GM10266 (cell line): Measurements from ENCODE around the gene TEKTIP1.
"Not testable (repeated sequence)": the region's sequence is repeated elsewhere in the genome, so short reads cannot be mapped to it uniquely, and the experiment has no call there.

Experiments used
- DNase-seq: peaks from one replicate; pipeline ENCODE4 v3.0.0; 2012; ENCODE audit errors: extremely low spot score
- CTCF ChIP-seq: IDR thresholded peaks from 2 replicates; pipeline ENCODE4 v1.5.1; 2012; ENCODE audit warnings: mild to moderate bottlenecking, low read depth; ENCODE audit not compliant: control insufficient read depth, insufficient read depth; ENCODE audit errors: missing control alignments

Gene TEKTIP1

GRCh38 chr19:3577723-3578344 is 38.9 kb downstream of the TEKTIP1 start:
- TF ChIP-seq CTCF, result no peak
- no peak for DNase-seq

- no peak for DNase-seq
- TF ChIP-seq CTCF, result no peak
Observed at GRCh38 chr19:3578390-3578789, 39.4 kb downstream of the TEKTIP1 start.

GRCh38 chr19:3580156-3580934 is 41.4 kb downstream of the TEKTIP1 start:
- TF ChIP-seq CTCF, result no peak
- DNase-seq, result no peak

DNA sequence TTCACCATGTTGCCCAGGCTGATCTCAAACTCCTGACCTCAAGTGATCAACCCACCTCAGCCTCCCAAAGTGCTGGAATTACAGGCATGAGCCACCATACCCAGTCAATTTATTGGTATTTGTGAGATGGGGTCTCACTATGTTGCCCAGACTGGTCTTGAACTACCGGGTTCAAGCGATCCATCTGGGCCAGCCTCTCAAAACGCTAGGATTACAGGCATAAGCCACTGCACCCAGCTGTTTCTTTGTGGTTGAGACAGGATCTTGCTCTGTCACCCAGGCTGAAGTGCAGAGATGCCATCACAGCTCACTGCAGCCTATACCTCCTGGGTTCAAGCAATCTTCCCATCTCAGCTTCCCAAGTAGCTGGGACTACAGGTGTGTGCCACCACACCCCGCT is 42.8 kb downstream of the TEKTIP1 start:
- not testable (repeated sequence) for DNase-seq

DNA sequence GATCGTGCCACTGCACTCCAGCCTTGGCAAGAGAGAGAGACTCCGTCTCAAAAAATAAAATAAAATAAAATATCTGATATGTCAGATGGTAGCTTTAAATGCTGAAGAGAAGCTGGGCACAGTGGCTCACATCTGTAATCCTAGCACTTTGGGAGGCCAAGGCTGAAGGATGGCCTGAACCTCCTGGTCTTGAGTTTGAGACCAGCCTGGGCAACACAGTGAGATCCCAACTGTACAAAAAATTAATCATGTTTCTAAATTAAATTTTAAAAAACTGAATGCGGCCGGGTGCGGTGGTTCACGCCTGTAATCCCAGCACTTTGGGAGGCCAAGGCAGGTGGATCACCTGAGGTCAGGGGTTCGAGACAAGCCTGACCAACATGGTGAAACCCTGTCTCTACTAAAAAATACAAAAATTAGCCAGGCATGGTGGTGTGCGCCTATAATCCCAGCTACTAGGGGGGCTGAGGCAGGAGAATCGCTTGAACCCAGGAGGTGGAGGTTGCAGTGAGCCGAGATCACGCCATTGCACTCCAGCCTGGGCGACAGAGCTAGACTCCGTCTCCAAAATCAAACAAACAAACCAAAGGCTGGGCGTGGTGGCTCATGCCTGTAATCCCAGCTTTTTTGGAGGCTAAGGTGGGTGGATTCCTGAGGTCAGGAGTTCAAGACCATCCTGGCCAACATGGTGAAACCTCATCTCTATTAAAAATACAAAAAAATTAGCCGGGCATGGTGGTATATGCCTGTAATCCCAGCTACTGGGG is 45.2 kb downstream of the TEKTIP1 start:
- not testable (repeated sequence) for DNase-seq

GRCh38 chr19:3585301-3586126 is 46.5 kb downstream of the TEKTIP1 start, which contains the start of gene GIPC3:
Gene GIPC3, plus strand, starts transcription at chr19:3585478. Its CDS starts 120 bp downstream, at chr19:3585598.
- TF ChIP-seq CTCF, result no peak
- DNase-seq, result no peak

DNA sequence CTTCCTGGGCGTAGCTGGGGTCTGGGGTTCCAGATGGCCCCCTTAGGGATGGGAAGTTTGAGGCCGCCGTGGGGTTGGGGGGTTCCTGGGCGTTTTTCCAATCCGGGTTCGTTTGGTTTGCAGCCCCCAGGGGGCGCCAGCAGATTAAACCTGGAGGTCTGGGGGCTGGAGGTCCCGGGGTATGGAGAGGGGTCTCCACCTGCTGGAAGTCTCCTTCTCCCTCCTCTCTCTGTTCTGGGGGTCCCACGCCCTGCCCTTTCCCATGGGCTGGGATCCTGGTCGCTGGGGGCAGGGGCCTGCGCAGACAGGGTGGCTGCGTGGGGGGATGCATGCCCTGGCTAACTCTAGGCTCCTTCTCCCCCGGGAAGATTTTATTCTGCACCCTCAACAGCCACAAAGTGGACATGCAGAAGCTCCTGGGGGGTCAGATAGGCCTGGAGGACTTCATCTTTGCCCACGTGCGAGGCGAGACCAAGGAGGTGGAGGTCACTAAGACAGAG is 47.2 kb downstream of the TEKTIP1 start:
- DNase-seq, result peak; percentile 78
- peak; percentile 56 for TF ChIP-seq CTCF
